GM18858 (cell line): ENCODE data around the gene STPG4.

ENCODE experiments used
- ATAC-seq: cut with Tn5 transposase; IDR thresholded peaks from one replicate; pipeline ENCODE4 v1.9.1; 2021; ENCODE audit not compliant: unreplicated experiment

The STPG4 gene

DNA sequence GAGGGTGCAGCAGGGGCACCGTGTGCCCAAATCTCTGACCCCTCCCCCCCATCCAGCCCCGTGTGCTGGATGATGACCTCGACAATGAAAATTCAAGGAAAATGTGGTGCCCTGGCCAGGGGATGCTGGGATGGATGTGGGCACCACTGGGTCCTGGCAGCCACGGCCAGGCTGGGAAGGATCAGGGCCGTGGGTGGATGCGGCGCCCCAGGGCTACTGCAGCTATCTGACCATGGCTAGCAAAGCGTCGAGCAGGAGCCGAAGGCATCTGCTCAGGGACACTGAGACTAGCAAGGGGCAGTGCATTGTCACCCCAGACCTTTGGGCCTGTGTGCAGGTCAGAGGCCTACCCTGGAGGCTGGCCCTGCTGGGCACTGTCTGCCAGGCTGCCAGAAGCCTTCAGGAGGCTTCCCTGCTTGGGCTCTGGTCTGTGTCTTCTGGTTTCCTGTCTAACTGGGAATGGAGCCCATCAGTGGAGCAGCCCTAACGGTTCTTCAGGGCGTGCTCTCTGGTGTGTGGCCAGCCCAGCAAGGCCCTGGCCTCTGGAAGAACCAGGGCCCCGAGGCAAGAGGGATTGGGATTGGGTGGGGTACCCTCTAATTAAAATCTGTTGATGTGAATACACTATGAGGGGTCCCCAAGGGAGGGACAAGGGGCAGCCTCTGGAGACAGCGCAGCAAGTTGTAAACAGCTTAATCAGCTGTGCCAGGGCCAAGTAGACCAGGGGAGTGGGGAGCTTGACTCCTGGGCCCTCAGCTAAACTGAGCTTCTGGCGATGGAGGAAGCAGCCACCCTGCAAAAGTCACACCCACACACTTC is 98.0 kb downstream of the STPG4 start:
- no peak for ATAC-seq

DNA sequence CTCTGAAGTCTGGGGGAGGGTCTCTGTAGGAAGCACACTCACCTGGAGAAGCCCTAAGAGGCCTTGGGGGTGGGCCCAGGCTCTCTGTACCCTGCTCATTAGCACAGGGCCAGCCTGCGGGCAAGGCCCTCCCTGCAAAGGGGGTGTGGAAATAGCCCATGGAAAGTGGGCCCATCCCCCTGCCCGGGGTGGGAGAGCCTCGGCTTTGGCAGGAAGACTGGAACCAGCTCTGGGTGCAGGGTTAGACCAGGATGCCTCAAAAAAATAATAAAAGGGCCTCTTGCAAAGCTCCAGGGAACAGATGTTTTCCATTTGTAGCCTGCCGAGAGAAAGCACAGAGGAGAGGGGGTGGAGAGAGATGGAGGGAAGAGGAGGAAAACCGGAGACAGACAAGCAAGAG is 98.7 kb downstream of the STPG4 start:
- ATAC-seq, result no peak

GRCh38 chr2:47054868-47055267 is 100.2 kb downstream of the STPG4 start:
- no peak for ATAC-seq

DNA sequence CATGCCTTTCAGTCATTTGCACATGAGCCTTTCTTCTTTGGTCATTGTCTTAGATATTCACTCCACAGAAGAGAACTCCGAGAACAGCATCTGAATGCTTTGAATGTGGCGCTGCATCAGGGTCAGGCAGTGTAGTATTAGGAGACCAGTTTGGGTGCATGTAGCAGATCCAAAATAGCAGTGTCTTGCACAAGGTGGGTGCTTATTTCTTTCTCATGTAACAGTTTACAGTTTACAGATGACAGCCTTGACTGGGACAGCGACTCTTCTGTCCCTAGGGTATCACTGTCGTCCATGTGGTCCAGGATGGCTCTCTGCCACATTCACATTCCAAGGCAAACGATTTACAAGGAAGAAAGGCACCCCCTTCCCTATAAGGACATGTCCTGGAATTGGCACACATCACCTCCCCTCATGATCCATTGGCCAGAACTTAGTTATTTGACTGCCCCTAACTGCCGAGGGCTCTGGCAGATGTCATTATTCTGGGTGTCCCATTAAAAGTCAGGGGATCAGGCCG is 101.0 kb downstream of the STPG4 start:
- ATAC-seq, result no peak

DNA sequence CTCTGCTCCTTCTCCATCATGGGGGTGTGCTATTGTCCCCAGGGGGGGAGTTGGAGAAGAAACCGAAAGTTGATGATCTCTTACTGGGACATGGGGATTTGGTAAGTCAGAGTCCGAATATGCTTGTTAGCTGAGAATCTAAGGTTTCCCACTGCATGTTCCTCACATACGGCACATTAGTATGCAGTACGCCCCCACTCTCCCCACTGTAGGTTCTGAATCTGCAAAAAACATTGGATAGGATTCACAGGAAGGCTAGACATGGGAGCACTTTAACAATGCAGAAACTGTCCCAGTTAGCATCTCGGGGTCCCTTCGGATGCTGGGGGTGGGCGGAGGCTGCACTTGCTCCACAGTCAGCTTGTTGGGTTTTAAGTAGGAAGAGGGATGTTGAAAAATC is 102.3 kb downstream of the STPG4 start:
- no peak for ATAC-seq

GRCh38 chr2:47051562-47051961 is 103.5 kb downstream of the STPG4 start:
- no peak for ATAC-seq

DNA sequence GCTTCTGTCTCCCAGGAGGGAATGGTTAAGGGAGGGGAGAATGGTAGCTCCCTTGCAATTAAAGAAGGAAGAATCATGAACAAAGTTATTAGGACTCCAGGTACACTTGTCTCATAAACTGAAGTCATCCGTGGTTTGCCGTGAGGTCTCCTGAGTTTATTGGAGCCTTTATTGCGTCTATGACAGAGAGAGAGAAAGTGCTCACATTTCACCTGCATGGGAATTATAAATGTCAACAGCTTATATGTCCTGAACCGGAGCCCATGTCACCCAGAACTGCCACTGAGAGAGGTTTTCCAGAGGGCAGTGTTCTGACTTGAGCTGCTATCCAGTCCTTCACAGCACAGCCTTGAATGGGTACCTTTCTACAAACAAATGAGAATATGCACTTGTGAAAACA is 104.3 kb downstream of the STPG4 start:
- no peak for ATAC-seq

DNA sequence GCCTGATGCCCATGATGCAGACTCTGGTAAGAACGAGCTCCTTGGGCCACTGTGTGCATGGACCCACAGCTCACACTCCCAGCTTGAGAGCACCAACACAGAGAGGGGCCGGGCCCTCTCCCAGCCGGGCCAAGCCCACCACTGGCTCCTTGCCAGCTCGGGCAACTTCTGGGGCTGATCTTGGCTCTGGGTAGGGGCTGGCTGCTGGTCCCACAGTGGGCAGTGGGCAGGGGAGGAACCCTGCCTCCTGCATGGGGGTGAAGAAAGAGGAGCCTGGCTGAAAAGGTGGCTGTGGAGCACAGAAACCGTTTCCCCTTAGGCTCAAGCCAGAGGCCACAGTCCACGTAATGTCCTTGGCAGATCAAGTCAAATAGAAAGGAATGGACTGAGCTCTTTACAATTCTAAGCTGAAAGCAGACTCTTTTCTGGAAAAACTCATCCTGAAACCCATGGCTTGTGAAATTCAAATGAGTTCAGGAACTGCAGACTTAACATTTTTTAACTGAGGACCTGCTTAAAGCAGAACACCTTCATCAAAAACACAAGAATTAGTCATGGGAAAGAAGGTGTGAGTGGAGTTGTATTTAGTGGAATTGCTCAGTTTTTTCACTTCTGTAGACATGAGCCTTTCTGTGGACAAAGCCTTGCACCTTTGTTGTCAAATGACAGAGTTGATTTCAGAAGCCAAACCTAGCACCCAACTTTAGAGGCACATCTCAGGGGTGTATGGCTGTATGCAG is 104.9 kb downstream of the STPG4 start:
- no peak for ATAC-seq

- ATAC-seq, result no peak
These were observed 105.6 kb downstream of the STPG4 start for GRCh38 chr2:47049502-47049901.

- ATAC-seq, result no peak
These were observed 106.2 kb downstream of the STPG4 start for GRCh38 chr2:47048801-47049480.

DNA sequence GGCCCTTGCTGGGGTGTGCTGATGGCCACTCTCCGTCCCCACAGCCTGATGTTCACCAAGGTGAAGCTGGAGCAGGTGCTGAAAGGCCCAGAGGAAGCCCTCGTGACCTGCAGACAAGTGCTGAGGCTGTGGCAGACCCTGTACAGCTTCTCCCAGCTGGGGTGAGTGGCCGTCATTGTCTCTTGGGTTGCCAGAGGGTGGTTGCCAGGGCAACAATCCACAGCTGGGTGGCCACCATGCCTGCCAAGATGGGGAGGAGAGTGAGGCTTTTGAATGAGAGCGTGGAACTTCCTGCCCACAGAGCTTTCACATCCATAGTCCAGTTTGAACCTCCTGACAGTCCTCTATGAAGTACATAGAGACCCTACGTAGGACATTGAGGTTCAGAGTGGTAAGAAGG is 108.8 kb downstream of the STPG4 start:
- no peak for ATAC-seq

GRCh38 chr2:47043891-47044239 is 111.2 kb downstream of the STPG4 start:
- ATAC-seq, result no peak

DNA sequence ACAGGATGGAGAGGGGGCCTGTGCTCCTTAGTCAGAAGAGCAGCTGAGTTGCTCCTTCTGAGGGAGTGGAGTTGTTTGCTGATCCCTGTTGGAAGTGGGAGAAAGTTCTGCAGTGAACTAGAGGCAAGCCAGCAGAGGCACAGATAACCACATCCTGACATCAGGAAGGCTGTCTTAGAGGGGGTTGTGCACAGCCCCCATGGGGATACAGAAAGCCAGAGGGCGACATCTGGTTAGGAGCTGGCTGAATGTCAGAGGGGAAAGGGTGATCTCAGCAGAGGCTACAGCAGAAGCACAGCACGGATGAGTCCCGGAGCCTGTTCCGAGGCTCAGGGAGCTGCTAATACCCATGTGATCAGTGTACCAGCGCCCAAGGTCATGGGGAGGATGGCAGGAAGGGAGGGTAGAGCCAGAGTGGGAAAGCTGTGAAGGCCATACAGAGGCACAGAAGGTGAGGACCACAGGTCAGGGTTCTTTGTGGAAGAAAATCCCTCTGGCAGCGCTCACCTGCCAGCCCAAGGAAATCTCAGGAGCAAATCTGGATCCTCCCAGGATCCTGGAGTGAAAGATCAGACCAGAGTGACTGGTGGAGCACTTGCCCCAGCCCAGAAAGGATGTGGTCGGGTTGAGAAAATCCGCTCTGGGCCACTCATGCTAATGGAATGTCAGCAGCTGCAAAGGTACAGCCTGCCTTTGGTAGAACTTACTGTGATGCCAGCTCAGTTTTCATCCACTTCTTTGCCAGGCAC is 111.8 kb downstream of the STPG4 start:
- no peak for ATAC-seq

DNA sequence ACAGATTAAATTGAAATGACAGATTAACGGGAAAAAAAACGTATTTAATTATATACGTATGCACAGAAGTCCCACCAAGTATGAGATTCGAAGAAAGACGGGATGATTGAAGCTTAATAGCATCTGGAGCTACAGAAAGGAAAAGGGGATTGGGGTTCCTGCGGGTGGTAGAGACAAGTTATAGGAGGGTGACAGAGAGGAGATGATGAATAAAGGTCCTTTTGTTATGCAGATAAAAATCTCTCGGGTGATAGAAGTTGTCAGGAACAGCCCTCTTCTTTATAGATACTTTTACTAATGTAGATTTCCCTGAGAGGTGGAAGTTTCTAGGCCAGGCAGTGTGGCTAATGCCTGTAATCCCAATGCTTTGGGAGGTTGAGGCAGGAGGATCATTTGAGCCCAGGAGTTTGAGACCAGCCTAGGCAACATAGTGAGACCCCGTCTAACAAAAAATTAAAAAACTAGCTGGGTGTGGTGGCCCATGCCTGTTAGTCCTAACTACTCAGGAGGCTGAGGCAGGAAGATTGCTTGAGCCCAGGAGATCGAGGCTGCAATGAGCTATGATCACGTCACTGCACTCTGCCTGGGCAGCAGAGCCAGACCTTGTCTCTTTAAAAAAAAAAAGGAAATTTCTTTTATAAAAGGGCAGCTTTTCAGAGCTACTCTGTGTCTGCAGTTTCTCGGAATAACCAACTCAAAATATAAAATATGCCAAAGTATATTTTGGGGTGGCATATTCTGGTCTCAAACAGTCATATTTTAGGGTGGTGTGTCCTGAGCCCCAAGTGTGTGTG is 113.0 kb downstream of the STPG4 start:
- ATAC-seq, result no peak

DNA sequence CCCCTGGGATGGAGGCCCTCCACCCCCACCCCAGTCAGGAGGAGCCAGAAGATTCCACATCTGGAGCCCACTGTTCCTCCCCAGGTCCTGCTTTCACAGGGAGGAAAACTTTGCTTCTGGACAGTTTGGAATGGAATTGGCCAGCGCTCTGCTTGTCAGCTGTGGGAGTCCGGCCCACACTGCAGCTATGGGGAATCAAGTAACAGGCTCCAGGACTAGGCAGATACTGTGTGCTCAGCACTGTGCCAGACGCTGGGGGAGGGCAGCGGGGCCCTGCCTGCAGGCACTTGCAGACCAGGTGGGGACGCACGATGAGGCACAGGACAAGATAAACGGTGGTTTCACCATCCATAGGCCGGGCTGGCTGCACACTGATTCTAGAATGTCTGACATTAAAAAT is 114.0 kb downstream of the STPG4 start:
- ATAC-seq, result no peak

DNA sequence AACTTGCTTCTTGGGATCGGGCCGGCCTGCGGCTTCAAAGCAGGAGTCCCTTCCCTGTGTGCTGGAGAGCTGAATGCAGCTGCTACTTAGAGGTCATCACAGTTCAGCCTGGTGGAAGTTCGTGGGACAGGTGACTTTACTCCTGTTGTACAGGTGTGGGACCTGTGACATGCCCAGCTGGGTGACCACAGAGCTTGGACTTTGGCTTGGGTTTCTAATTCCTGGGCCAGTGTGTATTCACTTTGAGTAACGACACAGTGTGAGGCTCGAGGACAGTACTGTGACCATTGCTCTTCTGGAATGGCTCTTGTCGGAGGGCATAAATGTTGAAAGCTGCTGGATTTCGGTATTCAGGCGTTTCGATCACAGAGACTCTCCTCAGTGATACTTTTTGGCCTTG is 114.5 kb downstream of the STPG4 start:
- no peak for ATAC-seq

DNA sequence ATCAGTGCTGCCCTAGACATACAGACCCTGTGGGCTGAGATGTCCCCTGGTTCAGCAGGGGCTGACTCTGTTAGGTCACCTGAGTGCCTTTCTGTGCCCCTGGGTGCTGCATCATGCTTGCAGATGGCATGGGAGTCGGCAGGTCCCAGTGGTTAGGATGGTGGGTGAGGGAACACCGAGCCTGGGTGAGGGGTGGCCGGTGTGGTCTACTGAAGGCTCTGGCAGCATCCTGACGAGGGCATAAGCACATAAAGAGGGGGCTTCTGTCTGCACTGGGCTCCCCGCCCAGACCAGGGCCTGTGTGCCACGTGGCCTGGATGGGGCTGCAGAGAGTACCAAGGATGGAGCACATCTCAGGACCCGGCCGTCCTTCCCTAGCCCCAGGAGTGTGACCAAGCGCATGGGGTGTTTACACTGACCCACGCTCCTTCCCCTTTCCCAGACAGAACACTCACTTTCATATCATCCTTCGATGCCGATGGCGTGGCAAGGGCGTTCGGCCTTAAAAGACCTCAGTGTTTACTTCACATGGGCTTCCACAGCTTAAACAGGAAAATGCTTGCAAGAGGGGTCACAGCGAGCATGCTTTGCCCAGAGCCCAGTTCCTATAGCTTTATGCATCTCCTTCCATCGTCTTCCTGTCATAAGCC is 115.1 kb downstream of the STPG4 start:
- ATAC-seq, result no peak

- ATAC-seq, result no peak
These were observed 115.6 kb downstream of the STPG4 start for GRCh38 chr2:47039489-47039870.

GRCh38 chr2:47038656-47039488 is 116.2 kb downstream of the STPG4 start:
- ATAC-seq, result peak; percentile 57
